Muscle layer of colon (tissue), 2 donors: Measurements from ENCODE around the gene MAP3K13.

Experiments
- H3K27ac ChIP-seq: one replicate; pipeline ENCODE4 v1.7.0; 2013; ENCODE audit warnings: low read depth, mild to moderate bottlenecking, low read length, moderate library complexity
- H3K27me3 ChIP-seq, 2 donors: one replicate each; pipeline ENCODE4 v1.7.0; 2013; ENCODE audit warnings: low read length in 2 of 2, mild to moderate bottlenecking in 2 of 2; ENCODE audit not compliant: insufficient read depth in 2 of 2, control insufficient read depth in 1 of 2
- H3K36me3 ChIP-seq: one replicate; pipeline ENCODE4 v1.7.0; 2013; ENCODE audit warnings: mild to moderate bottlenecking, low read length; ENCODE audit not compliant: insufficient read depth
- H3K4me1 ChIP-seq: one replicate; pipeline ENCODE4 v1.7.0; 2013; ENCODE audit warnings: mild to moderate bottlenecking, low read length; ENCODE audit not compliant: insufficient read depth
- H3K4me3 ChIP-seq, 2 donors: one replicate each; pipeline ENCODE4 v1.7.0; 2013; ENCODE audit warnings: low read length in 2 of 2, low read depth in 1 of 2, mild to moderate bottlenecking in 1 of 2, moderate library complexity in 1 of 2
- H3K9ac ChIP-seq: one replicate; pipeline ENCODE4 v1.7.0; 2013; ENCODE audit warnings: low read length
- H3K9me3 ChIP-seq: one replicate; pipeline ENCODE4 v1.7.0; 2013; ENCODE audit warnings: mild to moderate bottlenecking, low read length
- donor health status: abdominal sarcoma.
- donor health status: Adenocarcinoma of cecum.

MAP3K13 gene

DNA sequence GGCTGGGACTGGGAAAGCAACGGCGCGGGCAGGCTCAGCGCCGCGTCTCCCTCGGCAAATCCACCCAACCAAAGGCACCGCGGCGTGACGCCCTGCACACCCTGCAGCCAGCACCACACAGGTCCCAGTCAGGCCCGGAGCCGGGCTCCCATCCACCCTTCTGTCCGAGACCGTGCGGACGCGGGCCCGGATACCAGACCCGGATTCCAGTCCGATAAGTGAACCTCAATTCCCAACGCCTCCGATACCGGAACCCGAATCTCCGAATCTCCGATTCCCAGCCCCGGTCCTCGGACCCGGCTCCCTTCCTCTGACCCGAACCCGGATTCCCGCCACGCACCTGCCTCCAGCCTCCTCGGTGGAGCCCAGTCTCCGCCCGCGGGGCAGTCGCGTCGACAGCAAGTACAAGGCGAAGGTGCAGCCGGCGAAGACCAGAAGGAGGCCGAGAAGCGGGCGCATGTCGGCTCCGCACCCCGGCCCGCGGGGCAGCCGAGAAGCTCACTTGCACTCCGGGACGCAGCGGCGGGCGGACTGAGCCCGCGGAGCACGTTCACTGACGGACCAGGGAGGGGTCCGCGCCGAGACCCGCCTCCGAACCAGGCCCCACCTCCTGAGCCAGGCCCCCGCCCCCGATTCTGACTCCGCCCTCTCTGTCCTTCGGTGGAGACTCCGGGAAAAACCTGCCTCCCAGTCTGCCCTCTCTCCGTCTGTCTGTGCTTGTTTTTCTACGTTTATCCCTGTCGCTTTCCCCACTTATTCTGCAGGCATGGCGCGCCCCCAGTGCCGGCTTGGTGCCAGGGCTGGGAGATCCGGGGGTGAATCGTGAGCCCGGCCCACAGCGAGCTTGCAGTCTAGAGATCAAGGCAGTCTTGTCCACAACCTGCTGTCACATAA, 135.8 kb downstream of the MAP3K13 start, which contains the start of gene TMEM41A:
Gene TMEM41A, minus strand, starts transcription at position 533 of the 894 bp plus-strand sequence. Its CDS starts 74 bp downstream, at position 459.
- Histone ChIP-seq H3K9me3 (no peaks in the 10 kb centered on the region), H3K9ac (peak within 1 kb of the TSS; percentile 95), H3K27ac (peak within 1 kb of the TSS; percentile 83), H3K4me3 (peak within 1 kb of the TSS; percentile 79 to 100), H3K27me3 (no peaks in the 10 kb centered on the region), H3K36me3 (peaks cover 31% of the 10 kb centered on the region), H3K4me1 (peaks cover 12% of the 10 kb centered on the region)

DNA sequence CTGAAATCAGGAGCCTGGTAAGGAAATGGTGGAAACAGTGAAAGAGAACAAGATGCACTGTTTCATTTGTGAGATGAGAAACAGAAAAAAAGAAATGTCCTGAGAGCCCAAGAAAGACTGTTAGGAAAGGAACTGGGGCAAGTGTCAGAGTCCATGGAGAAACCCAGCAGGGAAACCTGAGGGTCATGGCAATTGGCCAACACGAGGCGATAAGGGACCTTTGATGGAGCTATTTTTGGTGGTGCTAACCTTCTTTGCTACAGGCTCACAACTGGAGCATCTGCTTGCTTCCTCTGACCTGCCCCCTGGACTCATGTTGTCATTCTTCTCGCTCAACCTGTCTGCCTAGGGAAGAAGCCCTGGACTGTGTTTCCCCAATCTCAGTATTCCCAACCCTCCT, 140.1 kb downstream of the MAP3K13 start:
- Histone ChIP-seq H3K36me3 (no peaks in the 10 kb centered on the region), H3K4me1 (no peaks in the 10 kb centered on the region), H3K27me3 (no peaks in the 10 kb centered on the region), H3K27ac (no peak overlapping the region), H3K9me3 (no peaks in the 10 kb centered on the region), H3K4me3 (no peak overlapping the region), H3K9ac (no peak overlapping the region)

GRCh38 chr3:185503521-185503920, 140.6 kb downstream of the MAP3K13 start:
- no peak overlapping the region for H3K4me3 ChIP-seq
- H3K4me1 ChIP-seq: no peaks in the 10 kb centered on the region
- no peak overlapping the region for H3K27ac ChIP-seq
- no peaks in the 10 kb centered on the region for H3K9me3 ChIP-seq
- H3K27me3 ChIP-seq: no peaks in the 10 kb centered on the region
- no peaks in the 10 kb centered on the region for H3K36me3 ChIP-seq
- H3K9ac ChIP-seq: no peak overlapping the region

GRCh38 chr3:185504636-185505035, 141.7 kb downstream of the MAP3K13 start:
- Histone ChIP-seq H3K27ac (no peak overlapping the region), H3K36me3 (no peaks in the 10 kb centered on the region), H3K27me3 (no peaks in the 10 kb centered on the region), H3K9me3 (no peaks in the 10 kb centered on the region), H3K9ac (no peak overlapping the region), H3K4me1 (no peaks in the 10 kb centered on the region), H3K4me3 (no peak overlapping the region)

GRCh38 chr3:185507883-185508282, 144.9 kb downstream of the MAP3K13 start:
- no peaks in the 10 kb centered on the region for H3K36me3 ChIP-seq
- H3K9me3 ChIP-seq: no peaks in the 10 kb centered on the region
- H3K4me1 ChIP-seq: no peaks in the 10 kb centered on the region
- no peak overlapping the region for H3K27ac ChIP-seq
- H3K4me3 ChIP-seq: no peak overlapping the region
- H3K9ac ChIP-seq: no peak overlapping the region
- H3K27me3 ChIP-seq: no peaks in the 10 kb centered on the region

DNA sequence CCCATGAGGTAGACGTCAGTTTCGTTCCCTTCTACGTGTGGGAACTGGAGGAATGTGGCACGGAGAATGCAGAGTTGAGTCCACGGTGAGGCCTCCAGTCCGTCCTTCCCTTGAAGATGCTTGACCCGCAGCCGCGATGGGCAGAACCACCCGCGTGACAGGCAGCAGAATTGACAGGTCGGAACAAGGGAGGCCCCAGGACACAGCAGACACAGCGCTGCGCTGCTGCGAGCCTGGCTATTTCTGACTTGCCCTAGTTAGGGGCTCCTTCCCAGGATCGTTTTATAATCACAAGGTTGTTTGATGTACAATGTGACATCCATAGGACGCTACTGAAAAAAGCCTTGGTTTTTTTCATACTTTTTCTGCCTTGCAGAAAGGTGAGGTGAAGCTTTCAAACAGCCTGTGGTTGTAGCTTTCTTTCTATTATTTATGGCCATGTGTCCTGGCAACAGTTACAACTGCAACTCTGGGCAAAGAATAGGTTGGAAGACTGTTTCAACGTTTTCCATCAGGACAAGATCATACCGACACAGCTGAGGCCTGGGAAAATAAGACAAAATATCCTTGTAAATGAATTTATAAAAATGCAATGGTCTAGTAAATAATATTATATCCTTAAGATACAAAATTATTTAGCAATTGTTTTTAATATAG, 145.5 kb downstream of the MAP3K13 start:
- Histone ChIP-seq H3K9me3 (no peaks in the 10 kb centered on the region), H3K4me1 (no peaks in the 10 kb centered on the region), H3K4me3 (no peak overlapping the region), H3K9ac (no peak overlapping the region), H3K27me3 (no peaks in the 10 kb centered on the region), H3K27ac (no peak overlapping the region), H3K36me3 (no peaks in the 10 kb centered on the region)

GRCh38 chr3:185511711-185512110, 148.8 kb downstream of the MAP3K13 start:
- no peaks in the 10 kb centered on the region for H3K27me3 ChIP-seq
- no peaks in the 10 kb centered on the region for H3K36me3 ChIP-seq
- no peaks in the 10 kb centered on the region for H3K9me3 ChIP-seq

DNA sequence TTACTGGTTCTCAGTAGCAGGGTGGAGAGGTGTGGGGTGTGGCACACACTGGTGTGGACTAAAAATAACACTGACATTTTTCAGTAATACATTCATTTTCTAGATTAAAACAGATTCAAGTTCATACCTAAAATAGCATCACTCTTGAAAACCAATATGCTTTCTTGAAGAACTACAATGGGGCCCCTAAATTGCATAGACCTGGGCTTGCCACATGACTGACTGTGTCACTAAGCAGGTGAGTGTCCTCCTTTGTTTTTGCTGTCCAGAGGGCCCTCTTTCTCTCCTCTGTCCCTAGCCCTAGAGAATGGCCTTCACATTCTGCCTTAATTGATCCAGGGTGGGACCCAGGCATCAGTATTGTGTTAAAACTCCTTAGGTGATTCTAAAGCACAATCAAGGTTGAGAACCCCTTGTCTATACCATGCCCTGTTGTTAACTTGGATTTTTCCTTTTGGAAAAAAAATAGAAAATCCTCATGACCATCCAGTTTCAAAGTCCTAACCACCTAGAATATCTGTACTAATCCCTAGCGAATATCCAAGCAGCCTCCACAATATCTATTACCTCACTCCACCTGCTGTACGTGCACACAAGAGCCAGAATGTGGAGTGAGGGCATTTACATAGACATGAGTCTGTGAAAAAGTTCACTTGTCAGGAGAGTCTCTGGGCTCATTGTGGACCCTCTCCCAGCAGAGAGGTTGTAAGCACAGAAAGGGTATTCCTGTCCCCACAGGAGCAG, 154.6 kb downstream of the MAP3K13 start:
- Histone ChIP-seq H3K36me3 (no peaks in the 10 kb centered on the region), H3K27ac (no peak overlapping the region), H3K27me3 (no peaks in the 10 kb centered on the region), H3K9ac (no peak overlapping the region), H3K9me3 (no peaks in the 10 kb centered on the region), H3K4me1 (no peaks in the 10 kb centered on the region), H3K4me3 (no peak overlapping the region)

More at GRCh38 chr3:185511711-185512110, 148.8 kb downstream of the MAP3K13 start:
- no peak overlapping the region for H3K27ac ChIP-seq
- H3K9ac ChIP-seq: no peak overlapping the region
- H3K4me1 ChIP-seq: no peaks in the 10 kb centered on the region
- H3K4me3 ChIP-seq: no peak overlapping the region

GRCh38 chr3:185519021-185519420, 156.1 kb downstream of the MAP3K13 start:
- Histone ChIP-seq H3K36me3 (no peaks in the 10 kb centered on the region), H3K9me3 (no peaks in the 10 kb centered on the region), H3K4me3 (no peak overlapping the region)

DNA sequence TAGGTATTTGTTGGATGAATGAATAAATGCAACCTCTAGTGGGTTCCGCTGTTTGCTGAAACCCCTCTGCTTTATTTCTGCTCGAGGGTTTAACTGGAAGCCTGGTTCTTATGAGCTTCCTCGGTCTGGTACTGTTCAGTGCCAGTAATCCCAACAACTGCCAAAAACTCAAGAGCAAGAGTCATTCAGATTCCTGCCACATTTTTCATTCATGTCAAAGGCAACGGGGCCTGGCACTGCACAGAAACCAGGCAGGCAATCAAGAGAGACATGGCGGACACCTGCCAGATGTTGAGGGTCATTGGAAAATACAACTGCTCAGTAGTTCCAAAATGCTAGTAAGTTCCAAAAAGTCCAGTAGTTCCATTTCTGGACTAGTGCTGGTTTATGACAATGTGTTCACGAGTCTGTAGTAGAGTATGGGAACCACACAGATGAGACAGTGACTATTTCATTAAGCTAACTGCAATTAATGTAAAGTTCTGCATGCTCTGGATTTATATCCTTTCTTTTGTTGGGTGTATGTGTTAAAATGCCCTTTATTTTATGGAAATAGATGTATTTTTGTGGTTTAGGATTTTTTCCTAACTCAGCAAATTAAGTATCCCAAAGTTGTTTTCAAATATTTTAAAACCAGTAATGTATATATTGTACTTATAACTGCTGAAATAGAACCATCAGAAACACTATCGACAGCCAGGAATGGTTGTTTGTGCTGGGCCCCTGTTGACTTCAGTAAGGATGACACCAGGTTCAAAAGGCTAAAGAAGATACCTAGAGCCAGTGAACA, 158.6 kb downstream of the MAP3K13 start:
- Histone ChIP-seq H3K27ac (no peak overlapping the region), H3K27me3 (no peaks in the 10 kb centered on the region), H3K9me3 (no peaks in the 10 kb centered on the region)

More at GRCh38 chr3:185519021-185519420, 156.1 kb downstream of the MAP3K13 start:
- H3K27ac ChIP-seq: no peak overlapping the region
- H3K9ac ChIP-seq: no peak overlapping the region
- H3K27me3 ChIP-seq: no peaks in the 10 kb centered on the region
- no peaks in the 10 kb centered on the region for H3K4me1 ChIP-seq

More for the DNA sequence above, 158.6 kb downstream of the MAP3K13 start:
- Histone ChIP-seq H3K36me3 (no peaks in the 10 kb centered on the region), H3K4me1 (no peaks in the 10 kb centered on the region), H3K4me3 (no peak overlapping the region), H3K9ac (no peak overlapping the region)
